ENCODE measurements around the gene HPCAL1. TPM values are rescaled to one million over a fixed set of nuclear protein-coding genes. Genes with fewer than 3 reads are reported as not detected.

HPCAL1 gene
- total RNA-seq, 2 experiments from 2014 or later, result 109 to 114 TPM

- H3K27ac Mint-ChIP-seq, result peak overlapping the region; percentile 86
- POLR2A ChIA-PET, result no interaction called here
- H3K27me3 Mint-ChIP-seq, result no peaks in the 10 kb centered on the region
- peak; percentile 80 for ATAC-seq
- peaks cover 38% of the 10 kb centered on the region for H3K36me3 Mint-ChIP-seq (ENCODE audit: low read depth)
- H3K9me3 Mint-ChIP-seq (ENCODE audit: low read depth), result no peaks in the 10 kb centered on the region
- peak; percentile 77 for DNase-seq
- H3K4me3 Mint-ChIP-seq, result peak overlapping the region; percentile 32
- CTCF ChIA-PET, result interaction anchor here (0.6 kb wide), 1 partner anchor 27 kb away, joined by 3 read pairs; no protein-coding TSS in a partner anchor
- peaks cover 50% of the 10 kb centered on the region for H3K4me1 Mint-ChIP-seq
- intact Hi-C loops (cut with DNase I, micrococcal nuclease), result no loop called here
Observed at GRCh38 chr2:10400568-10400977, 97.9 kb downstream of the HPCAL1 start.

GRCh38 chr2:10400978-10401951, 98.6 kb downstream of the HPCAL1 start:
- Mint-ChIP-seq H3K27ac (peak overlapping the region; percentile 86), H3K27me3 (no peaks in the 10 kb centered on the region), H3K9me3 (ENCODE audit: low read depth) (no peaks in the 10 kb centered on the region), H3K36me3 (ENCODE audit: low read depth) (peaks cover 38% of the 10 kb centered on the region), H3K4me3 (peak overlapping the region; percentile 32), H3K4me1 (peaks cover 53% of the 10 kb centered on the region)
- ChIA-PET CTCF (interaction anchor here (0.7 to 1.2 kb wide), 2 partner anchors 69 to 1080 kb away, joined by 3 read pairs; no protein-coding TSS in a partner anchor), POLR2A (no interaction called here)
- intact Hi-C loops (cut with DNase I, micrococcal nuclease), result no loop called here
- peak; percentile 4 for ATAC-seq
- no peak for DNase-seq

GRCh38 chr2:10402062-10402585, 99.4 kb downstream of the HPCAL1 start:
- H3K27ac Mint-ChIP-seq, result peak overlapping the region; percentile 58
- DNase-seq (no peak), ATAC-seq (no peak)
- H3K36me3 Mint-ChIP-seq (ENCODE audit: low read depth), result peaks cover 38% of the 10 kb centered on the region
- peaks cover 61% of the 10 kb centered on the region for H3K4me1 Mint-ChIP-seq
- no peaks in the 10 kb centered on the region for H3K9me3 Mint-ChIP-seq (ENCODE audit: low read depth)
- no peaks in the 10 kb centered on the region for H3K27me3 Mint-ChIP-seq
- ChIA-PET POLR2A (no interaction called here), CTCF (interaction anchor here (1.2 to 1.4 kb wide), 2 partner anchors 70 to 97 kb away, joined by 3 read pairs; no protein-coding TSS in a partner anchor)
- no peak overlapping the region for H3K4me3 Mint-ChIP-seq
- intact Hi-C loops (cut with DNase I, micrococcal nuclease), result no loop called here

GRCh38 chr2:10402653-10403215, 100.0 kb downstream of the HPCAL1 start:
- ChIA-PET CTCF (interaction anchor here (1.0 to 1.4 kb wide), 2 partner anchors 54 to 98 kb away, joined by 3 read pairs; no protein-coding TSS in a partner anchor), POLR2A (interaction anchor here (0.6 kb wide), 1 partner anchor 130 kb away, joined by 3 read pairs; no protein-coding TSS in a partner anchor)
- intact Hi-C loops (cut with DNase I, micrococcal nuclease), result no loop called here
- ATAC-seq, result no peak
- DNase-seq, result no peak
- Mint-ChIP-seq H3K4me3 (no peak overlapping the region), H3K9me3 (ENCODE audit: low read depth) (no peaks in the 10 kb centered on the region), H3K27ac (peak overlapping the region; percentile 58), H3K36me3 (ENCODE audit: low read depth) (peaks cover 33% of the 10 kb centered on the region), H3K27me3 (no peaks in the 10 kb centered on the region), H3K4me1 (peaks cover 67% of the 10 kb centered on the region)

GRCh38 chr2:10404324-10405143, 101.8 kb downstream of the HPCAL1 start:
- DNase-seq, result no peak
- POLR2A ChIA-PET, result no interaction called here
- H3K4me3 Mint-ChIP-seq, result no peak overlapping the region
- no peaks in the 10 kb centered on the region for H3K9me3 Mint-ChIP-seq (ENCODE audit: low read depth)
- peaks cover 82% of the 10 kb centered on the region for H3K4me1 Mint-ChIP-seq
- ATAC-seq, result no peak
- intact Hi-C loops (cut with DNase I, micrococcal nuclease), result loop anchor here in 1 of 2 experiments (5.0 kb wide), 1 partner anchor 43 kb away; the partner anchor contains the start of gene ODC1
- H3K27ac Mint-ChIP-seq, result no peak overlapping the region
- H3K36me3 Mint-ChIP-seq (ENCODE audit: low read depth), result peaks cover 28% of the 10 kb centered on the region
- CTCF ChIA-PET, result interaction anchor here (0.7 kb wide), 1 partner anchor 213 kb away, joined by 3 read pairs; no protein-coding TSS in a partner anchor
- no peaks in the 10 kb centered on the region for H3K27me3 Mint-ChIP-seq

GRCh38 chr2:10405448-10405847, 102.7 kb downstream of the HPCAL1 start:
- no peak for ATAC-seq
- H3K4me3 Mint-ChIP-seq, result no peak overlapping the region
- no peak for DNase-seq
- no peaks in the 10 kb centered on the region for H3K9me3 Mint-ChIP-seq (ENCODE audit: low read depth)
- CTCF ChIA-PET, result interaction anchor here (0.7 to 1.1 kb wide), 2 partner anchors 30 to 68 kb away, joined by 3 to 4 read pairs; no protein-coding TSS in a partner anchor
- H3K27ac Mint-ChIP-seq, result peak overlapping the region; percentile 10
- H3K27me3 Mint-ChIP-seq, result no peaks in the 10 kb centered on the region
- intact Hi-C loops (cut with DNase I, micrococcal nuclease), result loop anchor here in 1 of 2 experiments (5.0 kb wide), 1 partner anchor 42 kb away; the partner anchor contains the start of gene ODC1
- POLR2A ChIA-PET, result no interaction called here
- H3K4me1 Mint-ChIP-seq, result peaks cover 80% of the 10 kb centered on the region
- H3K36me3 Mint-ChIP-seq (ENCODE audit: low read depth), result peaks cover 19% of the 10 kb centered on the region

GRCh38 chr2:10406016-10406415, 103.3 kb downstream of the HPCAL1 start:
- H3K4me1 Mint-ChIP-seq, result peaks cover 78% of the 10 kb centered on the region
- ChIA-PET POLR2A (interaction anchor here (0.6 kb wide), 1 partner anchor 104 kb away, joined by 3 read pairs; no protein-coding TSS in a partner anchor), CTCF (interaction anchor here (0.7 to 1.1 kb wide), 2 partner anchors 30 to 69 kb away, joined by 3 to 4 read pairs; no protein-coding TSS in a partner anchor)
- DNase-seq (no peak), ATAC-seq (no peak)
- no peaks in the 10 kb centered on the region for H3K27me3 Mint-ChIP-seq
- no peak overlapping the region for H3K4me3 Mint-ChIP-seq
- H3K9me3 Mint-ChIP-seq (ENCODE audit: low read depth), result no peaks in the 10 kb centered on the region
- intact Hi-C loops (cut with DNase I, micrococcal nuclease), result loop anchor here in 1 of 2 experiments (5.0 kb wide), 1 partner anchor 41 kb away; the partner anchor contains the start of gene ODC1
- H3K36me3 Mint-ChIP-seq (ENCODE audit: low read depth), result peaks cover 16% of the 10 kb centered on the region
- no peak overlapping the region for H3K27ac Mint-ChIP-seq

- DNase-seq (no peak), ATAC-seq (no peak)
- Mint-ChIP-seq H3K9me3 (ENCODE audit: low read depth) (no peaks in the 10 kb centered on the region), H3K4me3 (no peak overlapping the region), H3K27me3 (no peaks in the 10 kb centered on the region), H3K36me3 (ENCODE audit: low read depth) (peaks cover 10% of the 10 kb centered on the region), H3K27ac (peak overlapping the region; percentile 99), H3K4me1 (peaks cover 71% of the 10 kb centered on the region)
- intact Hi-C loops (cut with DNase I, micrococcal nuclease), result loop anchor here in 1 of 2 experiments (5.0 kb wide), 1 partner anchor 41 kb away; the partner anchor contains the start of gene ODC1
- CTCF ChIA-PET, result interaction anchor here (3.4 to 4.9 kb wide), 3 partner anchors 14 to 266 kb away, joined by 31 to 78 read pairs (median 31); partner anchors contain the start of gene HPCAL1
- POLR2A ChIA-PET, result interaction anchor here (0.6 to 1.7 kb wide), 3 partner anchors 26 to 105 kb away, joined by 3 to 17 read pairs (median 3); no protein-coding TSS in a partner anchor
Observed at GRCh38 chr2:10406491-10407188, 103.9 kb downstream of the HPCAL1 start.

- Mint-ChIP-seq H3K27me3 (no peaks in the 10 kb centered on the region), H3K4me1 (peaks cover 65% of the 10 kb centered on the region), H3K27ac (peak overlapping the region; percentile 99), H3K36me3 (ENCODE audit: low read depth) (peaks cover 18% of the 10 kb centered on the region), H3K9me3 (ENCODE audit: low read depth) (no peaks in the 10 kb centered on the region), H3K4me3 (peak overlapping the region; percentile 60)
- ChIA-PET POLR2A (interaction anchor here (0.6 to 2.1 kb wide), 6 partner anchors 24 to 286 kb away, joined by 4 to 17 read pairs (median 7); partner anchors contain the start of genes HPCAL1 and ODC1), CTCF (interaction anchor here (0.7 to 4.9 kb wide), 22 partner anchors 11 to 350 kb away, joined by 3 to 78 read pairs (median 8); partner anchors contain the start of genes HPCAL1 and ODC1)
- intact Hi-C loops (cut with DNase I, micrococcal nuclease), result loop anchor here in 1 of 2 experiments (5.0 kb wide), 1 partner anchor 40 kb away; the partner anchor contains the start of gene ODC1
- no peak for ATAC-seq
- DNase-seq, result peak; percentile 25
Observed at GRCh38 chr2:10407432-10407831, 104.7 kb downstream of the HPCAL1 start.
